ENCODE data around the gene BCL2L12.

GRCh38 chr19:49676136-49676783 is 10.5 kb downstream of the BCL2L12 start:
- TF ChIP-seq, protein P1, sequence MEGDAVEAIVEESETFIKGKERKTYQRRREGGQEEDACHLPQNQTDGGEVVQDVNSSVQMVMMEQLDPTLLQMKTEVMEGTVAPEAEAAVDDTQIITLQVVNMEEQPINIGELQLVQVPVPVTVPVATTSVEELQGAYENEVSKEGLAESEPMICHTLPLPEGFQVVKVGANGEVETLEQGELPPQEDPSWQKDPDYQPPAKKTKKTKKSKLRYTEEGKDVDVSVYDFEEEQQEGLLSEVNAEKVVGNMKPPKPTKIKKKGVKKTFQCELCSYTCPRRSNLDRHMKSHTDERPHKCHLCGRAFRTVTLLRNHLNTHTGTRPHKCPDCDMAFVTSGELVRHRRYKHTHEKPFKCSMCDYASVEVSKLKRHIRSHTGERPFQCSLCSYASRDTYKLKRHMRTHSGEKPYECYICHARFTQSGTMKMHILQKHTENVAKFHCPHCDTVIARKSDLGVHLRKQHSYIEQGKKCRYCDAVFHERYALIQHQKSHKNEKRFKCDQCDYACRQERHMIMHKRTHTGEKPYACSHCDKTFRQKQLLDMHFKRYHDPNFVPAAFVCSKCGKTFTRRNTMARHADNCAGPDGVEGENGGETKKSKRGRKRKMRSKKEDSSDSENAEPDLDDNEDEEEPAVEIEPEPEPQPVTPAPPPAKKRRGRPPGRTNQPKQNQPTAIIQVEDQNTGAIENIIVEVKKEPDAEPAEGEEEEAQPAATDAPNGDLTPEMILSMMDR (conservative IDR thresholded peaks at IDR 0.05 in 1 of 2, IDR thresholded peaks at IDR 0.05 in 1 of 2; ENCODE audit: extremely low read depth in 1 of 2, insufficient read depth in 1 of 2, low read depth in 1 of 2, low read length in 2 of 2) = no peak
- TF ChIP-seq EZH2 (IDR thresholded peaks at IDR 0.05; ENCODE audit: borderline replicate concordance, low read length) = no peak
